Testis (tissue), 3 donors: Measurements from ENCODE around the gene SALL2. TPM values are rescaled to one million over a fixed set of nuclear protein-coding genes. Genes with fewer than 3 reads are reported as not detected.

Experiments used
- DNase-seq: peaks from one replicate; pipeline ENCODE4 v3.0.0-alpha.2; 2019
- H3K27ac ChIP-seq, 2 donors: fragments of 200-600 bp; sonication (generic); one replicate each; pipeline ENCODE4 v1.5.1; 2019
- H3K27me3 ChIP-seq: fragments of 200-600 bp; sonication (generic); one replicate; pipeline ENCODE4 v1.5.1; 2019
- H3K36me3 ChIP-seq: fragments of 200-600 bp; sonication (generic); one replicate; pipeline ENCODE4 v1.5.1; 2017; ENCODE audit warnings: low read depth; ENCODE audit errors: missing control alignments
- H3K4me1 ChIP-seq: fragments of 200-600 bp; sonication (generic); one replicate; pipeline ENCODE4 v1.5.1; 2019
- H3K4me3 ChIP-seq, 2 donors: fragments of 200-600 bp; sonication (generic); one replicate each; pipeline ENCODE4 v1.5.1; 2017 to 2019
- H3K9me3 ChIP-seq: fragments of 200-600 bp; sonication (generic); one replicate; pipeline ENCODE4 v1.5.1; 2017
- CTCF ChIP-seq, 3 experiments: fragments of 450-650 bp in 2 of 3; fragments of 200-600 bp in 1 of 3; sonication (generic) in 1 of 3; IDR thresholded peaks; one replicate each; pipeline ENCODE4 v1.5.1; 2016 to 2019; ENCODE audit warnings: antibody characterized with exemption in 3 of 3, mild to moderate bottlenecking in 2 of 3, moderate library complexity in 1 of 3
- POLR2A ChIP-seq: fragments of 450-650 bp; IDR thresholded peaks from one replicate; pipeline ENCODE4 v1.6.1; 2017; ENCODE audit warnings: antibody characterized with exemption, mild to moderate bottlenecking, moderate library complexity
- WGBS, 2 donors: methylation state at CpG; one replicate each; pipeline ENCODE4 v1.1.5; 2018; 5-methylcytosine and 5-hydroxymethylcytosine counted together
- intact Hi-C: fragments of 100-400 bp; cut with DNase I; formaldehyde crosslinking; loops from one replicate; pipeline ENCODE4 v1.15.1; 2023; ENCODE audit warnings: low total_unique reads
- polyA plus RNA-seq: library from polyadenylated mRNA; stranded (reverse); fragments of 350-450 nt; fragmentation: Illumina TruSeq; extraction: RNeasy Lipid Tissue Mini Kit (QIAGEN cat#74804); gene quantifications from one replicate; pipeline ENCODE4 v1.2.3, GENCODE V29; 2014; ENCODE audit warnings: low read depth, low replicate concordance; ENCODE audit not compliant: insufficient read depth
- total RNA-seq, 2 donors: library from RNA; depleted of rRNA; stranded (reverse); fragments of >200 nt; gene quantifications; one replicate each; pipeline ENCODE4 v1.2.3, GENCODE V29; 2016

The SALL2 gene
- total and polyA plus RNA-seq, 3 donors from 2014 or later: 4.1 to 5.5 (median 5.0) TPM

- no peaks in the 10 kb centered on the region for H3K4me1 ChIP-seq
- no peaks in the 10 kb centered on the region for H3K9me3 ChIP-seq
- no peaks in the 10 kb centered on the region for H3K36me3 ChIP-seq
- TF ChIP-seq CTCF (IDR thresholded peaks at IDR 0.05) (peak; percentile 15 to 50 (median 33)), POLR2A (no peak)
- no peak overlapping the region for H3K4me3 ChIP-seq
- H3K27ac ChIP-seq: no peak overlapping the region
- H3K27me3 ChIP-seq: no peaks in the 10 kb centered on the region
- 67 to 74% methylated on average over 5 of the region's 5 CpGs for WGBS, 2 donors
- intact Hi-C loops: no loop called here
- no peak for DNase-seq
Observed at GRCh38 chr14:21498540-21499526, 27.3 kb downstream of the SALL2 start.

- 89 to 90% methylated on average over 2 of the region's 2 CpGs for WGBS, 2 donors
- Histone ChIP-seq H3K36me3 (no peaks in the 10 kb centered on the region), H3K4me3 (no peak overlapping the region), H3K27me3 (no peaks in the 10 kb centered on the region), H3K27ac (no peak overlapping the region), H3K4me1 (no peaks in the 10 kb centered on the region), H3K9me3 (no peaks in the 10 kb centered on the region)
- no peak for TF ChIP-seq POLR2A
- TF ChIP-seq CTCF (IDR thresholded peaks at IDR 0.05): no peak
- DNase-seq: no peak
- intact Hi-C loops: no loop called here
Observed at GRCh38 chr14:21496453-21496852, 29.7 kb downstream of the SALL2 start.

- H3K27me3 ChIP-seq: no peaks in the 10 kb centered on the region
- intact Hi-C loops: no loop called here
- WGBS, 2 donors: 72 to 92% methylated on average over 2 of the region's 2 CpGs
- H3K27ac ChIP-seq: no peak overlapping the region
- TF ChIP-seq POLR2A (no peak), CTCF (IDR thresholded peaks at IDR 0.05) (no peak)
- no peaks in the 10 kb centered on the region for H3K36me3 ChIP-seq
- no peaks in the 10 kb centered on the region for H3K9me3 ChIP-seq
- no peak for DNase-seq
- no peaks in the 10 kb centered on the region for H3K4me1 ChIP-seq
- no peak overlapping the region for H3K4me3 ChIP-seq
Observed at GRCh38 chr14:21494902-21495762, 31.0 kb downstream of the SALL2 start.

GRCh38 chr14:21486640-21487087 lies 39.5 kb downstream of the SALL2 start:
- DNase-seq: no peak
- no peak overlapping the region for H3K4me3 ChIP-seq
- H3K27ac ChIP-seq: no peak overlapping the region
- no peaks in the 10 kb centered on the region for H3K36me3 ChIP-seq
- intact Hi-C loops: no loop called here
- TF ChIP-seq CTCF (IDR thresholded peaks at IDR 0.05) (no peak), POLR2A (no peak)
- H3K9me3 ChIP-seq: no peaks in the 10 kb centered on the region
- no peaks in the 10 kb centered on the region for H3K4me1 ChIP-seq
- WGBS, 2 donors: 86 to 93% methylated on average over 1 of the region's 1 CpG
- no peaks in the 10 kb centered on the region for H3K27me3 ChIP-seq
